CD8-positive, alpha-beta memory T cell (primary cell): ENCODE results near the gene THRA. TPM values are rescaled to one million over a fixed set of nuclear protein-coding genes. Genes with fewer than 3 reads are reported as not detected.
A peak's percentile ranks its signal among the peaks of the same experiment; 100 is the strongest.

Experiments used
- CTCF ChIA-PET: fragments of 350-600 bp; sonication (Branson Sonifier 250); formaldehyde crosslinking; loops from one replicate; lab custom pipeline; 2021; ENCODE audit warnings: antibody characterized with exemption; lab: Charles Lee
- POLR2A ChIA-PET: fragments of 350-600 bp; sonication (Branson Sonifier 250); formaldehyde crosslinking; loops from one replicate; lab custom pipeline; 2021; ENCODE audit warnings: antibody characterized with exemption; lab: Charles Lee
- DNase-seq, 5 donors: peaks; one replicate each; pipeline versions ENCODE4 v3.0.0 to v3.0.0-alpha.2; 2020 to 2022; ENCODE audit warnings: mixed read lengths in 1 of 5
- H3K27ac ChIP-seq: one replicate; pipeline ENCODE4 v1.7.0; 2013; ENCODE audit warnings: low read depth, mild to moderate bottlenecking, low read length, moderate library complexity
- H3K27me3 ChIP-seq: 2 replicates; pipeline ENCODE4 v1.7.0; 2013; ENCODE audit warnings: low read length, mild to moderate bottlenecking; ENCODE audit not compliant: insufficient read depth, poor library complexity, severe bottlenecking
- H3K36me3 ChIP-seq: 2 replicates; pipeline ENCODE4 v1.7.0; 2013; ENCODE audit warnings: mild to moderate bottlenecking, low read length, moderate library complexity; ENCODE audit not compliant: insufficient read depth
- H3K4me1 ChIP-seq: 2 replicates; pipeline ENCODE4 v1.7.0; 2013; ENCODE audit warnings: mild to moderate bottlenecking, low read length, moderate library complexity; ENCODE audit not compliant: insufficient read depth
- H3K4me3 ChIP-seq: 2 replicates; pipeline ENCODE4 v1.7.0; 2013; ENCODE audit warnings: mild to moderate bottlenecking, low read length
- H3K9me3 ChIP-seq: 2 replicates; pipeline ENCODE4 v1.7.0; 2013; ENCODE audit warnings: mild to moderate bottlenecking, low read length
- H3K27ac Mint-ChIP-seq, 8 donors: one replicate each; pipeline ENCODE4 v1.8.0; 2020 to 2021; ENCODE audit warnings: mixed read lengths in 8 of 8, mild to moderate bottlenecking in 6 of 8, inconsistent platforms in 3 of 8, moderate library complexity in 3 of 8
- H3K27me3 Mint-ChIP-seq, 2 donors: one replicate each; pipeline ENCODE4 v1.8.0; 2020 to 2021; ENCODE audit warnings: mixed read lengths in 2 of 2, mild to moderate bottlenecking in 1 of 2, moderate library complexity in 1 of 2
- H3K36me3 Mint-ChIP-seq, 3 donors: one replicate each; pipeline ENCODE4 v1.8.0; 2020 to 2021; ENCODE audit warnings: mixed read lengths in 3 of 3, inconsistent platforms in 1 of 3, mild to moderate bottlenecking in 1 of 3
- H3K4me1 Mint-ChIP-seq, 3 donors: one replicate each; pipeline ENCODE4 v1.8.0; 2020 to 2021; ENCODE audit warnings: mixed read lengths in 3 of 3, inconsistent platforms in 1 of 3, mild to moderate bottlenecking in 1 of 3
- H3K4me3 Mint-ChIP-seq, 7 donors: one replicate each; pipeline ENCODE4 v1.8.0; 2020 to 2021; ENCODE audit warnings: mixed read lengths in 7 of 7, mild to moderate bottlenecking in 6 of 7, moderate library complexity in 4 of 7, inconsistent platforms in 2 of 7
- H3K9me3 Mint-ChIP-seq, 5 donors: one replicate each; pipeline ENCODE4 v1.8.0; 2020 to 2022; ENCODE audit warnings: mixed read lengths in 5 of 5, mild to moderate bottlenecking in 3 of 5, moderate library complexity in 2 of 5, inconsistent platforms in 1 of 5
- polyA plus RNA-seq: library from polyadenylated mRNA; unstranded; fragments of 300-500 nt; fragmentation: Illumina TruSeq; gene quantifications from one replicate; pipeline ENCODE4 v1.2.3, GENCODE V29; 2021
- total RNA-seq, 2 experiments: library from RNA; stranded (reverse); gene quantifications; one replicate each; pipeline ENCODE4 v1.2.3, GENCODE V29; 2021

Gene THRA
- total and polyA plus RNA-seq, 3 experiments from 2014 or later: 12.6 to 17.0 (median 13.2) TPM

DNA sequence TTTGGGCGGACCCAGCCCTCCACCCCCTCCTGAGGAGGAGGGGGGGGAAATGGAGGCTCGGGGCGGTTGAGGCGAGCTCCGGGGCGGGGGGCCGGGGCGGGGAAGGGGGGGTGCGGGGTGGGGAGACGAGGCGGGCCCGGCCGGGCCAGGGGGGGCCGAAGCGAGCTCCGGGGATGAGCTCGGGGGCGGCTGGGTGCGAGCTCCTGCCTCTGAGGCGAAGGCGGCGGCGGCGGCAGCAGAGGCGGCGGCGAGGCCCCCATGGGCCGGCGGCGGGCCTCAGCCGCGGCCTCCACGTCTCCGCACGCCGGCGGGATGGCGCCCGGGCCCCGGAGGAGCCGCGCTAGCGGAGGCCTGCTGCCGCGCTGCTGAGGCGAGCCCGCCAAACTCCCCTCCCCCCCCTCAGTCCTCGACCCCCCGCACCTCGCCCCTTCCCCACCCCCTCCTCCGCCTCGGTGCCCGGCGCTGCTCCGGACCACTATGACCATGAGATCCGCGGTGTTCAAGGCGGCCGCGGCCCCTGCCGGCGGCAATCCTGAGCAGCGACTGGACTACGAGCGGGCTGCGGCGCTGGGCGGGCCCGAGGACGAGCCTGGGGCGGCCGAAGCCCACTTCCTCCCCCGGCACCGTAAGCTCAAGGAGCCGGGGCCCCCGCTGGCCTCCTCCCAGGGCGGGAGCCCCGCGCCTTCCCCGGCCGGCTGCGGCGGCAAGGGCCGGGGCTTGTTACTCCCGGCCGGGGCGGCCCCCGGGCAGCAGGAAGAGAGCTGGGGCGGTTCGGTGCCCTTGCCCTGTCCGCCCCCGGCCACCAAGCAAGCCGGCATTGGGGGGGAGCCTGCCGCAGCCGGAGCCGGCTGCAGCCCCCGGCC, 59.6 kb downstream of the THRA start:
- H3K27ac Mint-ChIP-seq: peak overlapping the region in 1 of 8 donors; percentile 60
- H3K4me3 Mint-ChIP-seq: peak overlapping the region; percentile 35 to 96 (median 90)
- H3K27me3 Mint-ChIP-seq: peaks cover 0 to 1% of the 10 kb centered on the region in 2 donors

DNA sequence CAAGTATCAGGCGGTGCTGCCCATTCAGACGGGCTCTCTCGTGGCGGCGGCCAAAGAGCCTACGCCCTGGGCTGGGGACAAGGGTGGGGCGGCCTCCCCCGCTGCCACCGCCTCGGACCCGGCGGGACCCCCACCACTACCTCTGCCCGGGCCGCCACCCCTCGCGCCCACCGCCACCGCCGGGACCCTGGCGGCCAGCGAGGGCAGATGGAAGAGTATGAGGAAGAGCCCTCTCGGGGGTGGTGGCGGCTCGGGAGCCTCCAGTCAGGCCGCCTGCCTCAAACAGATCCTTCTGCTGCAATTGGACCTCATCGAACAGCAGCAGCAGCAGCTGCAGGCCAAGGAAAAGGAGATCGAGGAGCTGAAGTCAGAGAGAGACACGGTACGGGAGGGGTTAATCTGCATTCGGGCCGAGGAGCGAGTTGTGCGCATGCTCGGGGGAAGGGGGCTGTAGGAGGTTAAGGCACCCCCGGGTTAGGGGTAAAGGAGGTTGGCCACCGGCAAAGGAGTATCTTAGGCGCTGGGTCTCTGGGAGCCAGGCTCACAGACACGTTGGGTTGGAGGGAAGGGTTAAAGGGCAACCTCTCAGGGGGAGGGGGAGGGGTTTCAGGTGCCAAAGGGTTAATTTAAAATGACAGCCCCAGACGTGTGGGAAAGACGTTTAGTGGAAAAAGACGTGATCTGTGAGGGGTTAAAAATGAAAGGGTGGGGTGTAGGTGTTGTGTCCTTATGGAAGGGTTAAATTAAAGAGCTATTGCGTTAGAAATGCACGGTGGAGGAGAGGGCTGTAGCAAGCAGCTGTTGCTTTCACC, 60.4 kb downstream of the THRA start:
- no peaks in the 10 kb centered on the region for H3K27me3 ChIP-seq
- Mint-ChIP-seq H3K9me3 (no peaks in the 10 kb centered on the region), H3K27me3 (peaks cover 0 to 1% of the 10 kb centered on the region in 2 donors), H3K36me3 (peaks cover 0 to 30% (median 8%) of the 10 kb centered on the region in 3 donors), H3K4me3 (peak overlapping the region; percentile 85 to 96 (median 93)), H3K4me1 (peaks cover 34 to 46% (median 39%) of the 10 kb centered on the region in 3 donors), H3K27ac (peak overlapping the region; percentile 75 to 96 (median 93))
- DNase-seq: peak; percentile 37 to 69 (median 40)
- no peaks in the 10 kb centered on the region for H3K9me3 ChIP-seq
- H3K27ac ChIP-seq: peak overlapping the region; percentile 40
- POLR2A ChIA-PET: interaction anchor here (0.6 to 6.3 kb wide), 13 partner anchors 9 to 142 kb away, joined by 3 to 68 read pairs (median 4); partner anchors contain the start of genes CASC3, NR1D1 and PSMD3
- H3K36me3 ChIP-seq: peaks cover 8% of the 10 kb centered on the region
- CTCF ChIA-PET: interaction anchor here (0.5 to 3.8 kb wide), 22 partner anchors 10 to 110 kb away, joined by 3 to 45 read pairs (median 3); partner anchors contain the start of genes CASC3, NR1D1, THRA and WIPF2
- peaks cover 32% of the 10 kb centered on the region for H3K4me1 ChIP-seq
- peak overlapping the region; percentile 93 for H3K4me3 ChIP-seq

More for the DNA sequence above, 59.6 kb downstream of the THRA start:
- Histone ChIP-seq H3K27ac (peak overlapping the region; percentile 40), H3K4me3 (peak overlapping the region; percentile 93), H3K9me3 (no peaks in the 10 kb centered on the region), H3K36me3 (peaks cover 8% of the 10 kb centered on the region), H3K27me3 (no peaks in the 10 kb centered on the region), H3K4me1 (peaks cover 32% of the 10 kb centered on the region)
- ChIA-PET POLR2A (interaction anchor here (1.0 to 6.3 kb wide), 10 partner anchors 10 to 142 kb away, joined by 3 to 68 read pairs (median 5); partner anchors contain the start of genes CASC3, NR1D1 and PSMD3), CTCF (interaction anchor here (0.7 to 3.8 kb wide), 9 partner anchors 9 to 59 kb away, joined by 3 to 45 read pairs (median 4); partner anchors contain the start of genes CASC3, NR1D1 and THRA)
- peaks cover 34 to 49% (median 39%) of the 10 kb centered on the region in 3 donors for H3K4me1 Mint-ChIP-seq
- DNase-seq: peak in 2 of 5 donors; percentile 32 to 48
- H3K36me3 Mint-ChIP-seq: peaks cover 0 to 23% (median 8%) of the 10 kb centered on the region in 3 donors
- H3K9me3 Mint-ChIP-seq: no peaks in the 10 kb centered on the region

DNA sequence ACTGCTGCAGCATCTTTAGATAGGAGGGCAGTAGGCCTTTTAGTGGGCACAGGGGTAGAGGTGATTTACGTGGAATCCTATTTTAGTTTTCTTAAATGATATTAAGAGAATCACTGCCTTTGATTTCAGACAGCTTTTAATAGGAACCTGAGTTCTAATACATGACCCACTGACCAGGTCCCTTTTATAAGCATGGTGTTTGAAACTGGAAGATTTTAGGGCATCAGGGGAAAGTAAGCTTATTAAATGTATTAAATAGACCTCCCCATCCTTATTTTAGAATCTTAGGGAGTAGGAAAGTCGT, 61.0 kb downstream of the THRA start:
- peak overlapping the region; percentile 93 for H3K4me3 ChIP-seq
- H3K4me1 ChIP-seq: peaks cover 32% of the 10 kb centered on the region
- Mint-ChIP-seq H3K36me3 (peaks cover 0 to 30% (median 6%) of the 10 kb centered on the region in 3 donors), H3K27ac (peak overlapping the region; percentile 75 to 96 (median 93)), H3K4me1 (peaks cover 34 to 42% (median 39%) of the 10 kb centered on the region in 3 donors), H3K9me3 (no peaks in the 10 kb centered on the region), H3K27me3 (peaks cover 0 to 1% of the 10 kb centered on the region in 2 donors), H3K4me3 (peak overlapping the region; percentile 85 to 96 (median 93))
- POLR2A ChIA-PET: interaction anchor here (0.6 to 6.3 kb wide), 9 partner anchors 9 to 62 kb away, joined by 3 to 68 read pairs (median 3); partner anchors contain the start of gene CASC3
- no peak for DNase-seq
- H3K9me3 ChIP-seq: no peaks in the 10 kb centered on the region
- peaks cover 8% of the 10 kb centered on the region for H3K36me3 ChIP-seq
- no peaks in the 10 kb centered on the region for H3K27me3 ChIP-seq
- H3K27ac ChIP-seq: peak overlapping the region; percentile 40
- CTCF ChIA-PET: interaction anchor here (0.6 to 3.8 kb wide), 16 partner anchors 10 to 110 kb away, joined by 3 to 45 read pairs (median 4); partner anchors contain the start of genes CASC3, NR1D1, THRA and WIPF2

DNA sequence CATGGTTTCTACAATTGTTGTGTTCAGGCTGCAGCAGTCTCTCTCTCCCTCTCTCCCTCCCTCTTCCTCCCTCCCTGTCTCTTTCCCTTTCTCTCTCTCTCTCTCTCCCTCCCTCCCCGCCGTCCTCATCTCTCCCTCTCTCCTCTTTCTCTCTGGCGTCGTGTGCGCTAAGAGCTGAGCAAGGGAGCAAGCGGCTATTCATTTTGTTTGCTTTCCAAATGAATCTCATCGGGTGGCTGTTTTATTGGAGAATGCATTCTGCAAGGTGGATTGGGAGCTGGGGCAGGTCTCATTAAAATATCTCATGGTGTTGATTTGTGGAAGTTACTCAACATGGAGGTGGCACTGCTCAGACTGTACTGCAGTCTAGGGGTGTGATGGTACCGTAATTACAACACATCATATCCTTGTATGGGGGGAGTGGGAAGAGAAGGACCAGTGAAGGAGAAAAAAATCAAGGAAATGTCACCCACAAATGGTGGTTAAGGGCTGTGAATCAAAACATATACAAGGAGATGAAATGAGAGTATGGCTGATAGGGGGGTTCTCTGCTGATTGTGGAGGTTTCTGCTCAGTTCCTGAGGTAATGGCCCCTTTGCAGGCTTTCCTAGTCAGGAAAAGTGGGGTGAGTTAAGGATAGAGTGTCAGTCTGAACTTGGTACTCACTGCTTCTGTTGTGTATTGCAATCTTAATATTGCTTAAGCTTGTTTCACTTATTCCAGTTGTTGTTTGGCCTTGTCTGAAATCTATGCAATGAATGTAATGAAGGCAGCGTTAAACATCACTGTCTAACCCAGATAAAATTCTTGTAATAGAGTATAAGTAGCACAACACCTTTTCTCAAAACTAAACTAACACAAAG, 61.7 kb downstream of the THRA start:
- Histone ChIP-seq H3K4me3 (peak overlapping the region; percentile 93), H3K9me3 (no peaks in the 10 kb centered on the region), H3K4me1 (peaks cover 32% of the 10 kb centered on the region), H3K27me3 (no peaks in the 10 kb centered on the region), H3K36me3 (peaks cover 15% of the 10 kb centered on the region), H3K27ac (no peak overlapping the region)
- Mint-ChIP-seq H3K4me1 (peaks cover 34 to 44% (median 42%) of the 10 kb centered on the region in 3 donors), H3K4me3 (peak overlapping the region; percentile 85 to 96 (median 93)), H3K9me3 (no peaks in the 10 kb centered on the region), H3K27ac (peak overlapping the region; percentile 75 to 96 (median 93)), H3K36me3 (peaks cover 0 to 38% (median 6%) of the 10 kb centered on the region in 3 donors), H3K27me3 (peaks cover 0 to 1% of the 10 kb centered on the region in 2 donors)
- CTCF ChIA-PET: interaction anchor here (0.6 to 3.8 kb wide), 13 partner anchors 10 to 97 kb away, joined by 3 to 45 read pairs (median 5); partner anchors contain the start of genes CASC3 and NR1D1
- no peak for DNase-seq
- POLR2A ChIA-PET: interaction anchor here (0.6 to 6.3 kb wide), 6 partner anchors 8 to 530 kb away, joined by 3 to 68 read pairs (median 9); partner anchors contain the start of gene CASC3

DNA sequence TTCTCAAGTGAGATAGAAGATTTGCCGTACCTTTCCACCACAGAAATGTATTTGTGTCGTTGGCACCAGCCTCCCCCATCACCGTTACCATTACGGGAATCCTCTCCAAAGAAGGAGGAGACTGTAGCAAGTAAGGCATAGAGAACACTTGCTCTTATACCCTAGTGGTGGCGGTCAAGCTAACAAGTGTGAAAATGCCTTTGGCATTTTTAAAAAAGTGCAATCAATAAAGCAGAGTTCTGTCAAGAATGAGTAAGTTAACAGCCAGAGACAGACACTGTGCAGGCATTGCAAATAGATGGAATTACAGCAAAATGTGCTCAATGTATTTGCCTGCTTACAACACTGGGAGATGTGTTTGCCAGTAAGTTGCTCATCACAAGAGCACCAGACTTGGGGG, 66.7 kb downstream of the THRA start:
- H3K27ac ChIP-seq: no peak overlapping the region
- H3K4me3 ChIP-seq: no peak overlapping the region
- ChIA-PET POLR2A (no interaction called here), CTCF (interaction anchor here (0.6 to 1.5 kb wide), 4 partner anchors 10 to 17 kb away, joined by 3 to 5 read pairs (median 4); no protein-coding TSS in a partner anchor)
- Mint-ChIP-seq H3K27ac (peak overlapping the region in 7 of 8 donors; percentile 21 to 63 (median 43)), H3K4me1 (peaks cover 13 to 27% (median 24%) of the 10 kb centered on the region in 3 donors), H3K9me3 (no peaks in the 10 kb centered on the region), H3K4me3 (no peak overlapping the region), H3K27me3 (no peaks in the 10 kb centered on the region), H3K36me3 (peaks cover 0 to 80% (median 22%) of the 10 kb centered on the region in 3 donors)
- H3K4me1 ChIP-seq: peaks cover 10% of the 10 kb centered on the region
- H3K27me3 ChIP-seq: no peaks in the 10 kb centered on the region
- no peaks in the 10 kb centered on the region for H3K9me3 ChIP-seq
- peaks cover 39% of the 10 kb centered on the region for H3K36me3 ChIP-seq
- no peak for DNase-seq

DNA sequence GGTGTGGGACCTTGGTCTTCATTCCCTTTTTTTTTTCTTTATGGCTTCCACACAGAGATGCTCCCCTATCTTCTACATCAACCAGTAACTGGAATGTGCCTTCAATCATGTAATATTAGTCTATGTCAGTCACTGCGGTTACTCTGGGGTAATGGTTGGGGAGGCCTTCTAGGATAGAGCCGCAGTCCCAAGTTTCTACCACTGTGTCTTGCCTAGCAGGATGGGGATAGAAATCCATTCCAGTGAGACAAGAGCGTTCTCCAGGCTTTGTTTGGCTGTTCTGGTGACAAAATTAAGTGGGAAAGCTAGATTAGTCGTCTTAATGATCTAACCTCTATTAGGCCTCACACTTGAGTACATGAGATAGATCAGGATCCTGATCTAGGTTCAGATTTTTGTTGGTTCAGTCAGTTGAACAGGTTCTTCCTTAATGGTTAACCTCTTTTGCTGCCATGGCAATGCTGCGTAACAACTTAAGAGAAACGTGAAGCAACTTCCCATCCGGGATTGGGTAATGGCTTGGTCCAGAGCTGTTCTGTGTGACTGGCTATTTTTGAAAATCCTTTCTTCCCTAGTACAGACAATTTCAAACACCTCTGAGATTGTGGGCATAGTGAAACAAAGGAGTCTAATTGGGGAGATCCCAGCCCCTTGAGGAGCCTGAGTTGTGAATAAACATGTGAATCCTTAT, 67.7 kb downstream of the THRA start:
- H3K27ac ChIP-seq: no peak overlapping the region
- Mint-ChIP-seq H3K4me1 (peaks cover 7 to 19% (median 18%) of the 10 kb centered on the region in 3 donors), H3K4me3 (no peak overlapping the region), H3K27ac (peak overlapping the region in 7 of 8 donors; percentile 17 to 74 (median 48)), H3K27me3 (no peaks in the 10 kb centered on the region), H3K9me3 (no peaks in the 10 kb centered on the region), H3K36me3 (peaks cover 0 to 87% (median 28%) of the 10 kb centered on the region in 3 donors)
- no peak for DNase-seq
- peaks cover 49% of the 10 kb centered on the region for H3K36me3 ChIP-seq
- POLR2A ChIA-PET: no interaction called here
- peaks cover under 1% of the 10 kb centered on the region for H3K4me1 ChIP-seq
- H3K9me3 ChIP-seq: no peaks in the 10 kb centered on the region
- CTCF ChIA-PET: interaction anchor here (1.5 kb wide), 1 partner anchor 17 kb away, joined by 4 read pairs; no protein-coding TSS in a partner anchor
- no peaks in the 10 kb centered on the region for H3K27me3 ChIP-seq
- no peak overlapping the region for H3K4me3 ChIP-seq
